ENCODE results near the gene UBE2J2. TPM values are rescaled to one million over a fixed set of nuclear protein-coding genes. Genes with fewer than 3 reads are reported as not detected.

Gene UBE2J2
- total RNA-seq, 3 donors from 2014 or later = 89.3 to 93.6 (median 91.2) TPM

- H3K27me3 Mint-ChIP-seq (ENCODE audit: low read depth) = no peaks in the 10 kb centered on the region
- DNase-seq (no peak), ATAC-seq (no peak)
- H3K4me3 Mint-ChIP-seq = no peak overlapping the region
- H3K4me1 Mint-ChIP-seq (ENCODE audit: low read depth) = peaks cover 29% of the 10 kb centered on the region
- peaks cover 30% of the 10 kb centered on the region for H3K36me3 Mint-ChIP-seq (ENCODE audit: insufficient read depth)
- no peaks in the 10 kb centered on the region for H3K9me3 Mint-ChIP-seq
These were observed 50.3 kb downstream of the UBE2J2 start for GRCh38 chr1:1223321-1223720.

- Mint-ChIP-seq H3K4me1 (ENCODE audit: low read depth) (peaks cover 35% of the 10 kb centered on the region), H3K27me3 (ENCODE audit: low read depth) (no peaks in the 10 kb centered on the region), H3K36me3 (ENCODE audit: insufficient read depth) (peaks cover 36% of the 10 kb centered on the region), H3K4me3 (no peak overlapping the region), H3K9me3 (no peaks in the 10 kb centered on the region)
- ATAC-seq = no peak
- DNase-seq = no peak
These were observed 51.0 kb downstream of the UBE2J2 start for GRCh38 chr1:1222575-1223225.

GRCh38 chr1:1221887-1222574 is 51.6 kb downstream of the UBE2J2 start:
- DNase-seq (no peak), ATAC-seq (no peak)
- Mint-ChIP-seq H3K9me3 (no peaks in the 10 kb centered on the region), H3K4me1 (ENCODE audit: low read depth) (peaks cover 38% of the 10 kb centered on the region), H3K27me3 (ENCODE audit: low read depth) (no peaks in the 10 kb centered on the region), H3K4me3 (no peak overlapping the region), H3K36me3 (ENCODE audit: insufficient read depth) (peaks cover 40% of the 10 kb centered on the region)

- H3K4me3 Mint-ChIP-seq = no peak overlapping the region
- H3K9me3 Mint-ChIP-seq = no peaks in the 10 kb centered on the region
- H3K27me3 Mint-ChIP-seq (ENCODE audit: low read depth) = no peaks in the 10 kb centered on the region
- DNase-seq (no peak), ATAC-seq (no peak)
- H3K36me3 Mint-ChIP-seq (ENCODE audit: insufficient read depth) = peaks cover 38% of the 10 kb centered on the region
- H3K4me1 Mint-ChIP-seq (ENCODE audit: low read depth) = peaks cover 44% of the 10 kb centered on the region
These were observed 53.5 kb downstream of the UBE2J2 start for GRCh38 chr1:1220197-1220596.

GRCh38 chr1:1219341-1219740 is 54.3 kb downstream of the UBE2J2 start:
- Mint-ChIP-seq H3K9me3 (no peaks in the 10 kb centered on the region), H3K27me3 (ENCODE audit: low read depth) (no peaks in the 10 kb centered on the region), H3K4me3 (peak overlapping the region; percentile 42), H3K36me3 (ENCODE audit: insufficient read depth) (peaks cover 35% of the 10 kb centered on the region), H3K4me1 (ENCODE audit: low read depth) (peaks cover 52% of the 10 kb centered on the region)
- DNase-seq (peak; percentile 59), ATAC-seq (peak; percentile 17 to 30)

- peaks cover 35% of the 10 kb centered on the region for H3K36me3 Mint-ChIP-seq (ENCODE audit: insufficient read depth)
- ATAC-seq (no peak), DNase-seq (no peak)
- H3K27me3 Mint-ChIP-seq (ENCODE audit: low read depth) = no peaks in the 10 kb centered on the region
- peaks cover 55% of the 10 kb centered on the region for H3K4me1 Mint-ChIP-seq (ENCODE audit: low read depth)
- no peaks in the 10 kb centered on the region for H3K9me3 Mint-ChIP-seq
- H3K4me3 Mint-ChIP-seq = no peak overlapping the region
These were observed 55.0 kb downstream of the UBE2J2 start for GRCh38 chr1:1218524-1219200.

- Mint-ChIP-seq H3K27me3 (ENCODE audit: low read depth) (no peaks in the 10 kb centered on the region), H3K9me3 (no peaks in the 10 kb centered on the region), H3K4me3 (peak overlapping the region; percentile 47), H3K36me3 (ENCODE audit: insufficient read depth) (peaks cover 30% of the 10 kb centered on the region), H3K4me1 (ENCODE audit: low read depth) (peaks cover 51% of the 10 kb centered on the region)
- ATAC-seq (peak; percentile 4 to 11), DNase-seq (peak; percentile 60)
These were observed 55.8 kb downstream of the UBE2J2 start for GRCh38 chr1:1217621-1218523.

- H3K36me3 Mint-ChIP-seq (ENCODE audit: insufficient read depth) = peaks cover 26% of the 10 kb centered on the region
- peak overlapping the region; percentile 82 for H3K4me3 Mint-ChIP-seq
- H3K27me3 Mint-ChIP-seq (ENCODE audit: low read depth) = no peaks in the 10 kb centered on the region
- DNase-seq (peak; percentile 50), ATAC-seq (peak in 1 of 2 donors; percentile 14)
- H3K4me1 Mint-ChIP-seq (ENCODE audit: low read depth) = peaks cover 51% of the 10 kb centered on the region
- no peaks in the 10 kb centered on the region for H3K9me3 Mint-ChIP-seq
These were observed 56.7 kb downstream of the UBE2J2 start for GRCh38 chr1:1216770-1217620.

- peaks cover 52% of the 10 kb centered on the region for H3K4me1 Mint-ChIP-seq (ENCODE audit: low read depth)
- DNase-seq (no peak), ATAC-seq (no peak)
- peak overlapping the region; percentile 82 for H3K4me3 Mint-ChIP-seq
- H3K27me3 Mint-ChIP-seq (ENCODE audit: low read depth) = no peaks in the 10 kb centered on the region
- peaks cover 26% of the 10 kb centered on the region for H3K36me3 Mint-ChIP-seq (ENCODE audit: insufficient read depth)
- no peaks in the 10 kb centered on the region for H3K9me3 Mint-ChIP-seq
These were observed 57.6 kb downstream of the UBE2J2 start for GRCh38 chr1:1215881-1216605.

- no peaks in the 10 kb centered on the region for H3K9me3 Mint-ChIP-seq
- no peaks in the 10 kb centered on the region for H3K27me3 Mint-ChIP-seq (ENCODE audit: low read depth)
- peak overlapping the region; percentile 78 for H3K4me3 Mint-ChIP-seq
- no peak for DNase-seq
- H3K36me3 Mint-ChIP-seq (ENCODE audit: insufficient read depth) = peaks cover 20% of the 10 kb centered on the region
- no peak for ATAC-seq
- H3K4me1 Mint-ChIP-seq (ENCODE audit: low read depth) = peaks cover 49% of the 10 kb centered on the region
These were observed 58.5 kb downstream of the UBE2J2 start for GRCh38 chr1:1215080-1215676.

- ATAC-seq = peak; percentile 36 to 55
- peaks cover 45% of the 10 kb centered on the region for H3K4me1 Mint-ChIP-seq (ENCODE audit: low read depth)
- H3K36me3 Mint-ChIP-seq (ENCODE audit: insufficient read depth) = peaks cover 17% of the 10 kb centered on the region
These were observed 60.0 kb downstream of the UBE2J2 start, which contains the start of gene TNFRSF4 for GRCh38 chr1:1213345-1214265. TNFRSF4 (minus strand) TSS chr1:1214153; CDS start chr1:1214127, 26 bp downstream.

More at GRCh38 chr1:1213345-1214265, 60.0 kb downstream of the UBE2J2 start, which contains the start of gene TNFRSF4:
- peak within 1 kb of the TSS; percentile 80 for H3K4me3 Mint-ChIP-seq
- no peaks in the 10 kb centered on the region for H3K27me3 Mint-ChIP-seq (ENCODE audit: low read depth)
- DNase-seq = peak; percentile 63
- H3K9me3 Mint-ChIP-seq = no peaks in the 10 kb centered on the region

All from activated T-cell treated with anti-CD3 and anti-CD28 coated beads, Interleukin-2, amount 50 U/mL, for 4 hours (primary cell).